Brain microvascular endothelial cell (primary cell): Measurements from ENCODE around the gene PGF.
"Not testable (repeated sequence)": the region's sequence is repeated elsewhere in the genome, so short reads cannot be mapped to it uniquely, and the experiment has no call there.

Experiments used
- DNase-seq: peaks from one replicate; pipeline ENCODE4 v3.0.0-alpha.2; 2020
- H3K27ac ChIP-seq: fragments of 250-450 bp; sonication (Bioruptor Pico); 2 replicates; pipeline ENCODE4 v1.5.1; 2020; ENCODE audit warnings: mild to moderate bottlenecking, moderate library complexity
- H3K27me3 ChIP-seq: fragments of 250-450 bp; sonication (Bioruptor Pico); replicated peaks from 2 replicates; pipeline ENCODE4 v1.5.1; 2020; ENCODE audit warnings: mild to moderate bottlenecking
- H3K36me3 ChIP-seq: fragments of 250-450 bp; sonication (Bioruptor Pico); replicated peaks from 2 replicates; pipeline ENCODE4 v1.5.1; 2020; ENCODE audit warnings: mild to moderate bottlenecking
- H3K4me3 ChIP-seq: 2 replicates; pipeline ENCODE4 v1.5.1; 2011; ENCODE audit warnings: low read depth, mild to moderate bottlenecking, control low read depth, low read length, moderate library complexity
- in situ Hi-C: cut with HindIII; loops from 2 replicates; pipeline ENCODE4 v1.10.0; 2017; ENCODE audit warnings: low sequenced_read_pairs, low pct_ligation_motif_present
- TF ChIP-seq, protein P1 (sequence below): IDR thresholded peaks from 2 replicates; pipeline ENCODE4 v1.5.1; 2011; ENCODE audit warnings: low read depth, mild to moderate bottlenecking, moderate library complexity, low read length, control low read depth, inconsistent platforms; ENCODE audit errors: missing control alignments

Gene PGF

DNA sequence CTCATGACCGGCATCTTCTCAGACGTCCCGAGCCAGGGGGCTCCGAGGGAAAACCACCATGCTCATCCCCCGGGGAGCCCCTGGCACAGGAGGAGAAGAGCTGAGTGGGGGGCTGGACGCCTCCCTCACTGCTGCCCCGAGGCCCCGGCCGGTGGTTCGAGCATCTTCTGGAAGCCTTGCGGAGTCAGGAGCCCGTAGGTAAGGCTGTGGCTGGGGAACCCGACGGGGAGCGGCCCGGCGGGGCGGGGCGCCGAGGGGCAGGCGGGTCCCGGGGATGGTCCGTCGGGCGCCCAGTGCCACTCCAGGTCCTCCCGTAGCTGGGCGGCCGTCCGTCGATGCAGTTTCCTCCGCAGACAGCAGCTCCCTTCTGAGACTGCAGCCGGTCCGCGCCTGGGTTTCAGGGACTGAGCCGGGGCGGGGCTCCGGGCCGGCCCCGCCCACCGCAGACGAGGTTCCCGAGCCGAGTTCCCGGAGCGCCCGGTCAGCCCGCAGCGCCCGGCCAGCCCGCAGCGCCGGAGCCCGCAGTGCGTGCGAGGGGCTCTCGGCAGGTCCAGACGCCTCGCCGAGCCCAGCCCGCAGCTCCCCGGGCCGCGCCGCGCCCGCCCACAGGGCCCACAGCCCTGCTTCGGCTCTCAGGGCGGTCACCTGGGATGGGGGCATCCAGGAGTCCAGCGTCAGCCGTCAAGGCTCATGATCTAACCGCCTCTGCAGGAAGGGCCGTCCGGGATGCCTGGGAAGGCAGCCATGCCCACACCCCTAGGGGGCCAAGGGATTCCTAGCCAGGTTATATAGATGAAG, at the start of gene PGF:
PGF (minus strand) TSS at position 369 of the 798 bp plus-strand sequence; CDS start at position 14, 355 bp downstream.
- no peak within 1 kb of the TSS for H3K27ac ChIP-seq
- H3K27me3 ChIP-seq, result no peaks in the 10 kb centered on the region
- in situ Hi-C loops, result no loop called here
- DNase-seq, result no peak
- TF ChIP-seq, protein P1, sequence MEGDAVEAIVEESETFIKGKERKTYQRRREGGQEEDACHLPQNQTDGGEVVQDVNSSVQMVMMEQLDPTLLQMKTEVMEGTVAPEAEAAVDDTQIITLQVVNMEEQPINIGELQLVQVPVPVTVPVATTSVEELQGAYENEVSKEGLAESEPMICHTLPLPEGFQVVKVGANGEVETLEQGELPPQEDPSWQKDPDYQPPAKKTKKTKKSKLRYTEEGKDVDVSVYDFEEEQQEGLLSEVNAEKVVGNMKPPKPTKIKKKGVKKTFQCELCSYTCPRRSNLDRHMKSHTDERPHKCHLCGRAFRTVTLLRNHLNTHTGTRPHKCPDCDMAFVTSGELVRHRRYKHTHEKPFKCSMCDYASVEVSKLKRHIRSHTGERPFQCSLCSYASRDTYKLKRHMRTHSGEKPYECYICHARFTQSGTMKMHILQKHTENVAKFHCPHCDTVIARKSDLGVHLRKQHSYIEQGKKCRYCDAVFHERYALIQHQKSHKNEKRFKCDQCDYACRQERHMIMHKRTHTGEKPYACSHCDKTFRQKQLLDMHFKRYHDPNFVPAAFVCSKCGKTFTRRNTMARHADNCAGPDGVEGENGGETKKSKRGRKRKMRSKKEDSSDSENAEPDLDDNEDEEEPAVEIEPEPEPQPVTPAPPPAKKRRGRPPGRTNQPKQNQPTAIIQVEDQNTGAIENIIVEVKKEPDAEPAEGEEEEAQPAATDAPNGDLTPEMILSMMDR, result peak; percentile 12
- H3K4me3 ChIP-seq, result peak within 1 kb of the TSS; percentile 48
- no peaks in the 10 kb centered on the region for H3K36me3 ChIP-seq

DNA sequence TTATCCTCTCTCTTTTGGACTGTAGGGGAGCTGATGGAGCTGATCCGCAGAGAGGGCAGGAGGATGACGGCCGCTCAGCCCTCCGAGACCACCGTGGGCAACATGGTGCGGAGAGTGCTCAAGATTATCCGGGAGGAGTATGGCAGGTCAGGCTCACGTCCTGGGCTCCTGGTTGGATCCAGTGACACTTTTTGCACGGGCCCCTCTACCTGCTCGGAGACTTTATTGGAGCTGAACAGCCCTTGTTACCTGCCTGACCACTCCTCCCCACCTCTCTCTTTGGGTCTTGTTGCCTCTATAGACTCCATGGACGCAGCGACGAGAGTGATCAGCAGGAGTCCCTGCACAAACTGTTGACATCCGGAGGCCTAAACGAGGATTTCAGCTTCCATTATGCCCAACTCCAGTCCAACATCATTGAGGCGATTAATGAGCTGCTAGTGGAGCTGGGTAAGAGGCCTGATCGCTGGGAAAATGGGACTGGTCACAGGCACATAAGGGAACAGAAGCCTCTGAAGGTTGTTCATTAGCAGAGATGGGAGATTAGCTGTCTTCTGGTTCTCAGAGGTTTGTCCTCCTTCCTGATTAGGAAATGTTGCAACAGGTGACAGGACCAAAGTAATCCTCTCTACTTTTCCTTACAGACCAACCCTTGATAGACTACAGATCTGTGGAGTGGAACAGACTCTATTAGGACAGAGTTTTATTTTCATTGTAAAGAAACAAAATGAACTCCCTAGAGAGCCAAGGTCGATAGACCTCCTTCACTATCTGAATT, 48.0 kb upstream of the PGF start:
- DNase-seq, result no peak
- in situ Hi-C loops, result no loop called here
- Histone ChIP-seq H3K4me3 (peak overlapping the region; percentile 95), H3K27me3 (no peaks in the 10 kb centered on the region), H3K27ac (peak overlapping the region; percentile 83), H3K36me3 (peaks cover 30% of the 10 kb centered on the region)
- TF ChIP-seq, protein P1, result no peak

DNA sequence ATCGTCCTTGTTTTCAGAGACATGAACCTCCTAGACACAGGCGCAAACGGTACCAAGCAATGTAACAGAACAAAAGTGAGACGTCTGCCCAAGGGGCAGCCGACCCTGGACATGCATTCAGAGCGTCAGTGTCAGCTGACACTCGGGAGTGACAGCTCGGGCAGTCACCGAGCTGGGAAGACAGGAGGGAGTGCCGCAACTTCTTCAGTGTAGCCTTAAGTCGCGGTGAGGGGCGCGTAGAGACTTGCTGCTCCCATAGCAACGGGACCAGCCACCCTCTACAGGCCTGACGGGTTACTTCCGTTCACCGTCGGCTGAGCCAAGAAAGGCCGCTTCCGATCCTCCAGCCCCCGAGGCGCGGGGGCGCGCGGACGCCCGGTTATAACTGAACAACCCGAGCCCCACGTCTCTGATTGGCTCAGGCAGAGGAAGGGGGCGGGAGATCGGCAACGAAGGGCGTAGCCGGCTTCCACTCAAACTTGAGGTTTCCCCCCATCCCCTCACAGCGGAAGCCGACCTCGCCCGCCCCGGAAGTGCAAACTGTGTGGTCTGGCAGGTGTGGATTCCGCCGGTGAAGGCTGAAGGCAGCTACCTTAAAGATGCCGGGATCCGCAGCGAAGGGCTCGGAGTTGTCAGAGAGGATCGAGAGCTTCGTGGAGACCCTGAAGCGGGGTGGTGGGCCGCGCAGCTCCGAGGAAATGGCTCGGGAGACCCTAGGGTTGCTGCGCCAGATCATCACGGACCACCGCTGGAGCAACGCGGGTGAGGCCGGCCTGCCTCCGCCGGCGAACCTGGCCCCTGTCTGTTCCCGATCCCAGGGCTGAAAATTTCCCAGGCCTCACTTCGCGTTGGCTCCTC, 47.2 kb upstream of the PGF start, which contains the start of gene EIF2B2:
EIF2B2 (plus strand) TSS at position 530 of the 858 bp plus-strand sequence; CDS start at position 600, 70 bp downstream.
- Histone ChIP-seq H3K27ac (peak within 1 kb of the TSS; percentile 83), H3K4me3 (peak within 1 kb of the TSS; percentile 95), H3K27me3 (no peaks in the 10 kb centered on the region), H3K36me3 (peaks cover 24% of the 10 kb centered on the region)
- peak; percentile 97 for DNase-seq
- in situ Hi-C loops, result no loop called here
- TF ChIP-seq, protein P1, result peak; percentile 23

DNA sequence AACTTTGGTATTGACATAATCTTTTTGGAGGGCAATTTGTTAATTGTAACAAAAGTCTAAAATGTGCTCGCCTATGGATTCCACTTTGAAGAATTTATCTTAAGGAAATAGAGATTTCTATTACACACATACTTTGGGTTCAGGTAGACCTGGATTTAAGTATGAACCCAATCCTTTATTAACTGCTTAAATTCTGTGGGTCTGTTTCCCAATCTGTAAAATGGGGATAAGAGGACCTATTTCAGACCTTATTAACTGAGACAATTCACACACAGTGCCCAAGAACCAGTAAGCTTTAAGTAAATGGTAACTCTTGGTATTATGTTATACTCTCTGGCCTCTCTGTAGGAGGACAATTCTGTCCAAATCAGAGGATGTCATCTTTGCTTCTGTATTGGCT, 46.5 kb upstream of the PGF start:
- Histone ChIP-seq H3K27me3 (no peaks in the 10 kb centered on the region), H3K36me3 (peaks cover 17% of the 10 kb centered on the region), H3K27ac (peak overlapping the region; percentile 83), H3K4me3 (peak overlapping the region; percentile 95)
- TF ChIP-seq, protein P1, result no peak
- no peak for DNase-seq
- in situ Hi-C loops, result no loop called here

DNA sequence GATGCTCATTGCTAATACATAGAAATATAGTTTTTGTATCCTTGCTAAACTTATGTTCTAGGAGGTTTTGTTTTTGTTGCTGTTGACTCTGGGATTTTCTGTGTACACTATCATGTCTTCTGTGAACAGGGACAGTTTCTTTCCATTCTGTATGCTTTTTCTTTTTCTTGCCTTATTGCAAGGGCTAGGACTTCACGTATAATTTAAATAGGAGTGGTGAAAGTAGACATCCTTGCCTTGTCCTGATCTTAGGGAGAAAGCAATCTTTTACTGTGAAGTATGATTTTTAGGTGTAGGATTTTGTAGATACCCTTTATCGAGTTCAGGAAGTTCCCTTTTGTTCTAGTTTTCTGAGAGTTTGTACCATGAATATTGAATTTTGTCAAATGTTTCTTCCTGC, 45.9 kb upstream of the PGF start:
- TF ChIP-seq, protein P1, result no peak
- Histone ChIP-seq H3K27me3 (no peaks in the 10 kb centered on the region), H3K36me3 (peaks cover 10% of the 10 kb centered on the region), H3K4me3 (no peak overlapping the region), H3K27ac (no peak overlapping the region)
- in situ Hi-C loops, result no loop called here
- DNase-seq, result no peak

DNA sequence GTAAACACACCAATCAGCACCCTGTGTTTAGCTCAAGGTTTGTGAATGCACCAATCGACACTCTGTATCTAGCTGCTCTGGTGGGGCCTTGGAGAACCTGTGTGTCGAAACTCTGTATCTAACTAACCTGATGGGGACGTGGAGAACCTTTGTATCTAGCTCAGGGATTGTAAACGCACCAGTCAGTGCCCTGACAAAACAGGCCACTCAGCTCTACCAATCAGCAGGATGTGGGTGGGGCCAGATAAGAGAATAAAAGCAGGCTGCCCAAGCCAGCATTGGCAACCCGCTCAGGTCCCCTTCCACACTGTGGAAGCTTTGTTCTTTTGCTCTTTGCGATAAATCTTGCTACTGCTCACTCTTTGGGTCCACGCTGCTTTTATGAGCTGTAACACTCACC, 40.4 kb upstream of the PGF start:
- H3K27ac ChIP-seq, DNase-seq, in situ Hi-C loops, H3K4me3 ChIP-seq, H3K27me3 ChIP-seq, H3K36me3 ChIP-seq: not testable (repeated sequence)

DNA sequence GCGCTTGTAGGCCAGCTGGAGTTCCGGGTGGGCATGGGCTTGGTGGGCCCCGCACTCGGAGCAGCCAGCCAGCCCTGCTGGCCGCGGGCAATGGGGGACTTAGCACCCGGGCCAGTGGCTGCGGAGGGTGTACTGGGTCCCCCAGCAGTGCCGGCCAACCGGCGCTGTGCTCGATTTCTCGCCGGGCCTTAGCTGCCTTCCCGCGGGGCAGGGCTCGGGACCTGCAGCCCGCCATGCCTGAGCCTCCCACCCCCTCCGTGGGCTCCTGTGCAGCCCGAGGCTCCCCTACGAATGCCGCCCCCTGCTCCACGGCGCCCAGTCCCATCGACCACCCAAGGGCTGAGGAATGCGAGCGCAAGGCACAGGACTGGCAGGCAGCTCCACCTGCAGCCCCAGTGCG, 38.8 kb upstream of the PGF start:
- H3K27ac ChIP-seq, H3K4me3 ChIP-seq, DNase-seq, H3K27me3 ChIP-seq, in situ Hi-C loops, H3K36me3 ChIP-seq: not testable (repeated sequence)
